Lower lobe of right lung (tissue), 2 donors: ENCODE measurements around the gene SART1. TPM values are rescaled to one million over a fixed set of nuclear protein-coding genes. Genes with fewer than 3 reads are reported as not detected.
"Not testable (repeated sequence)": the region's sequence is repeated elsewhere in the genome, so short reads cannot be mapped to it uniquely, and the experiment has no call there.

Source experiments
- ATAC-seq, 2 donors: fragments of 200-7000 bp; cut with Tn5 transposase; one replicate each; pipeline ENCODE4 v1.9.1; 2020 to 2022; ENCODE audit warnings: mild to moderate bottlenecking in 2 of 2, moderate library complexity in 2 of 2
- DNase-seq: peaks from one replicate; pipeline ENCODE4 v3.0.0-alpha.2; 2020
- H3K27ac ChIP-seq: fragments of 200-600 bp; one replicate; pipeline ENCODE4 v1.8.0; 2022
- H3K27me3 ChIP-seq: fragments of 200-600 bp; one replicate; pipeline ENCODE4 v1.8.0; 2022; ENCODE audit warnings: low read depth
- H3K36me3 ChIP-seq: fragments of 200-600 bp; one replicate; pipeline ENCODE4 v1.8.0; 2022; ENCODE audit warnings: mild to moderate bottlenecking
- H3K4me1 ChIP-seq: fragments of 200-600 bp; one replicate; pipeline ENCODE4 v1.8.0; 2022
- H3K4me3 ChIP-seq: fragments of 200-600 bp; one replicate; pipeline ENCODE4 v1.8.0; 2022; ENCODE audit warnings: mild to moderate bottlenecking
- H3K9me3 ChIP-seq: fragments of 200-600 bp; one replicate; pipeline ENCODE4 v1.8.0; 2022
- intact Hi-C: fragments of 100-400 bp; cut with DNase I; formaldehyde crosslinking; loops from one replicate; pipeline ENCODE4 v1.11.0; 2022
- total RNA-seq: library from RNA; stranded (reverse); fragmentation: NEBNext Ultra II Directional; extraction: Animal tissue kit (Norgen Biotek cat#: 25700); gene quantifications from one replicate; pipeline ENCODE4 v1.2.1, GENCODE V29; 2021
- TF ChIP-seq, protein P1 (sequence below): fragments of 200-600 bp; IDR thresholded peaks from one replicate; pipeline ENCODE4 v1.8.0; 2022; ENCODE audit warnings: antibody characterized with exemption, mild to moderate bottlenecking
- donor health status: DM: no; HTN: yes; CAD: no; lungs with severe emphysema.

The SART1 gene
- total RNA-seq, 1 donor from 2014 or later, result 51.0 TPM

DNA sequence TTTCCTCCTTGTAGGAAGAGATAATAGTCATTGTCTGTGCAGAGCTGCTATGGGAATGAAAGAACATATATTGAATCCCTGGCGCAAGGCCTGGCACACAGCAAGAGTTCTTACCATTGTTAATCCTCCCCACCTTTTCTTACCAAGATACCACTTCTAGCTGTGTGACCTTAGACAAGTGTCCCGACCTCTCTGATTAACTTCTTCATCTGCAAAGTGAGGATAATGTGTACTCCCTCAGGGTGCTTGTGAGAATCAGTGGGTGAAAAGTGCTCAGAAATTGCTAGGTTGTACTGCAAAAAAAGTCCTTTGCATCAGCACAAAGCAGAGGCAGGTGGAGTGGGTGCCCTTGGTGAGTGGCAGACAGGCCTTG, 46.5 kb downstream of the SART1 start:
- intact Hi-C loops, result no loop called here
- Histone ChIP-seq H3K4me3 (no peak overlapping the region), H3K36me3 (peaks cover 16% of the 10 kb centered on the region), H3K4me1 (peaks cover 19% of the 10 kb centered on the region), H3K9me3 (no peaks in the 10 kb centered on the region), H3K27ac (no peak overlapping the region), H3K27me3 (peaks cover 15% of the 10 kb centered on the region)
- TF ChIP-seq, protein P1, sequence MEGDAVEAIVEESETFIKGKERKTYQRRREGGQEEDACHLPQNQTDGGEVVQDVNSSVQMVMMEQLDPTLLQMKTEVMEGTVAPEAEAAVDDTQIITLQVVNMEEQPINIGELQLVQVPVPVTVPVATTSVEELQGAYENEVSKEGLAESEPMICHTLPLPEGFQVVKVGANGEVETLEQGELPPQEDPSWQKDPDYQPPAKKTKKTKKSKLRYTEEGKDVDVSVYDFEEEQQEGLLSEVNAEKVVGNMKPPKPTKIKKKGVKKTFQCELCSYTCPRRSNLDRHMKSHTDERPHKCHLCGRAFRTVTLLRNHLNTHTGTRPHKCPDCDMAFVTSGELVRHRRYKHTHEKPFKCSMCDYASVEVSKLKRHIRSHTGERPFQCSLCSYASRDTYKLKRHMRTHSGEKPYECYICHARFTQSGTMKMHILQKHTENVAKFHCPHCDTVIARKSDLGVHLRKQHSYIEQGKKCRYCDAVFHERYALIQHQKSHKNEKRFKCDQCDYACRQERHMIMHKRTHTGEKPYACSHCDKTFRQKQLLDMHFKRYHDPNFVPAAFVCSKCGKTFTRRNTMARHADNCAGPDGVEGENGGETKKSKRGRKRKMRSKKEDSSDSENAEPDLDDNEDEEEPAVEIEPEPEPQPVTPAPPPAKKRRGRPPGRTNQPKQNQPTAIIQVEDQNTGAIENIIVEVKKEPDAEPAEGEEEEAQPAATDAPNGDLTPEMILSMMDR, result no peak
- no peak for DNase-seq
- ATAC-seq, result no peak

DNA sequence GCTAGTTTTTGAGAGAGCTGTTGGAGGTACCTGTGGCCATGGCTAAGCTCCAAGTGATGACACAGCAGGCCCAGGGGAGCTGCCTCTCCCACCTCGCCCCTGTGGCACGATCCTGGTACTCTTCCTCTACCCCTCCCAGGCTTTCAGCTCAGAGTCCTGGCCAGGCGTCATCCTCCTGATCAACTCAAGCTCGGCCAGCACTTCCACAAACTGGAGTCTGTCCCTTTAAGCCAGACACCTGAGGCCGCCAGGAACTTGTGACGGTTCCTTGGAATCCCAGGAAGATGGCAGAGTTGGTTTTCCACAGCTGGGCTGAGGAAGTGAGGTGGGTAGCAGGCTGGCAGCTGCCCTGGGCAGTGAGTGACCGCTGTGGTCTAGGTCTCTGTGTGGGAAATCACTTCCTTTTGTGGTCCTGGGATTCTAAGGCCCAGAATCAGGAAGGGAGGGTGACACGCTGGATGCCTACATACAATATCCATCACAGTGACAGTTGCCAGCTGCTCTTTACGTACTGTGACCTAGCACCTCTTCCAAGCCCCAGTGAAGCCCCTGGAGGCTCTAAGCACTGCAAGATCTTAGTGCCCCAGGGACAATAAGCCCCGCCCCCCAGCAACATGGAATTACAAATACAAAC, 47.1 kb downstream of the SART1 start:
- DNase-seq, result no peak
- H3K27ac ChIP-seq, result no peak overlapping the region
- H3K36me3 ChIP-seq, result peaks cover 16% of the 10 kb centered on the region
- TF ChIP-seq, protein P1, result no peak
- H3K4me3 ChIP-seq, result no peak overlapping the region
- H3K27me3 ChIP-seq, result peaks cover 18% of the 10 kb centered on the region
- ATAC-seq, result no peak
- peaks cover 18% of the 10 kb centered on the region for H3K4me1 ChIP-seq
- no peaks in the 10 kb centered on the region for H3K9me3 ChIP-seq
- intact Hi-C loops, result no loop called here

DNA sequence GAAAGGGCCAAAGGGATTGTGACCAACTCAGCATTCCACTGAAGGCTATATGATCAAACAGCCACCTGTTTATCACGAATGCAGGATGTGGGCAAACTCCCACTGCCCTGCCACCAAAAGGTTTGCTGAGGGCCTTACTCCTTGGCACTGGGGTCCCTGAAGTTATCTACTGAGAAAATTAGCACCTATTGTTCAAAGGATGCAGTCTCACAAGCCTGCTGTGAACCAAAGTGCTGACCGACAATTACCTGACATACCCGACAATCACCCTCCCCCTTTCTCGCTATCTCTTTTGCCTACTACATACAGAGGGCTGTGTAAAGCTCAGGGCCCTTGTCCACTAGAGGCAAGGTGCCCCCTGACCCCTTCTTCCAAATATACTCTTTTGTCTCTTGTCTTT, 48.5 kb downstream of the SART1 start:
- DNase-seq, intact Hi-C loops, ATAC-seq, H3K9me3 ChIP-seq, H3K36me3 ChIP-seq, H3K27ac ChIP-seq, H3K4me3 ChIP-seq: not testable (repeated sequence)
- peaks cover 17% of the 10 kb centered on the region for H3K4me1 ChIP-seq
- peaks cover 22% of the 10 kb centered on the region for H3K27me3 ChIP-seq

DNA sequence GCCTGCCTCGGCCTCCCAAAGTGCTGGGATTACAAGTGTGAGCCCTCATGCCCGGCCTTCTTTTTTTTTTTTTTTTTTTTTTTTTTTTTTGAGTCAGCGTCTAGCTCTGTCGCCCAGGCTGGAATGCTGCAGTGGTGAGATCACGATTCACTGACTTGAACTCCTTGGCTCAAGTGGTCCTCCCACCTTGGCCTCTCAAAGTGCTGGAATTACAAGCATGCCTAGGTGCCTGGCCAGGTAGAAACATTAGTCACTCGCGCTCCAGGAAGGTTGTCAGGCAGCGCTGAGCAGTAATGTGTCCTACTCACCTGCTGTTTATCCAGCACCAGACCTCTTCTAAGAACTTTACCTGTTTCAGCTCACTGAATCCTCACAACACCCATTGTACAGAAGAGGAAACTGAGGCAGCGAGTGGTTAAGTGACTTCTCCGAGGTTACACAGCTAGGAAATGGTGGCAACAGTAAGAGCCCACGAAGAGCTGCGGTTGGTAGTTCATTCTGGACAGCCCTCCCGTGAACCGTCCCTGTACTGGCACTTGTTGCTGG, 49.8 kb downstream of the SART1 start:
- no peaks in the 10 kb centered on the region for H3K9me3 ChIP-seq
- ATAC-seq (peak; percentile 91 to 95), DNase-seq (peak; percentile 86)
- peaks cover 17% of the 10 kb centered on the region for H3K4me1 ChIP-seq
- H3K27ac ChIP-seq, result peak overlapping the region; percentile 77
- H3K36me3 ChIP-seq, result no peaks in the 10 kb centered on the region
- intact Hi-C loops, result no loop called here
- peak overlapping the region; percentile 37 for H3K4me3 ChIP-seq
- peaks cover 22% of the 10 kb centered on the region for H3K27me3 ChIP-seq
- TF ChIP-seq, protein P1, result no peak

DNA sequence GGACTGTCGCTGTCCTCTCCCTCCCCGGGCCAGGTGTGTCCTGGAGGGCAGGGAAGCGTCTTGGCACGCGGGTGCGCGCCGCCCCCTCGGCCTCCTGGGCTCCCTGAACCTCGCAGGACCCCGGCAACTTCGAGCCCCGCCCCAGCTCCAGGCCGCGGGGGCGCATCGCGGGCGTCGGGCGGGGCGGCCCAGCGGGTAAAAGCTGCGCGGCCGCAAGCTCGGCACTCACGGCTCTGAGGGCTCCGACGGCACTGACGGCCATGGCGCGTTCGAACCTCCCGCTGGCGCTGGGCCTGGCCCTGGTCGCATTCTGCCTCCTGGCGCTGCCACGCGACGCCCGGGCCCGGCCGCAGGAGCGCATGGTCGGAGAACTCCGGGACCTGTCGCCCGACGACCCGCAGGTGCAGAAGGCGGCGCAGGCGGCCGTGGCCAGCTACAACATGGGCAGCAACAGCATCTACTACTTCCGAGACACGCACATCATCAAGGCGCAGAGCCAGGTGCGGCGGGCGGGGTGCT, 50.3 kb downstream of the SART1 start, which contains the start of gene CST6:
TSS of gene CST6 (plus strand) at position 224 of the 519 bp plus-strand sequence. CDS start at position 261, 37 bp downstream.
- no peak for DNase-seq
- intact Hi-C loops, result no loop called here
- Histone ChIP-seq H3K4me3 (peak within 1 kb of the TSS; percentile 37), H3K9me3 (no peaks in the 10 kb centered on the region), H3K27ac (peak within 1 kb of the TSS; percentile 77), H3K36me3 (no peaks in the 10 kb centered on the region), H3K27me3 (peaks cover 22% of the 10 kb centered on the region), H3K4me1 (peaks cover 17% of the 10 kb centered on the region)
- TF ChIP-seq, protein P1, result no peak
- peak; percentile 25 to 37 for ATAC-seq

DNA sequence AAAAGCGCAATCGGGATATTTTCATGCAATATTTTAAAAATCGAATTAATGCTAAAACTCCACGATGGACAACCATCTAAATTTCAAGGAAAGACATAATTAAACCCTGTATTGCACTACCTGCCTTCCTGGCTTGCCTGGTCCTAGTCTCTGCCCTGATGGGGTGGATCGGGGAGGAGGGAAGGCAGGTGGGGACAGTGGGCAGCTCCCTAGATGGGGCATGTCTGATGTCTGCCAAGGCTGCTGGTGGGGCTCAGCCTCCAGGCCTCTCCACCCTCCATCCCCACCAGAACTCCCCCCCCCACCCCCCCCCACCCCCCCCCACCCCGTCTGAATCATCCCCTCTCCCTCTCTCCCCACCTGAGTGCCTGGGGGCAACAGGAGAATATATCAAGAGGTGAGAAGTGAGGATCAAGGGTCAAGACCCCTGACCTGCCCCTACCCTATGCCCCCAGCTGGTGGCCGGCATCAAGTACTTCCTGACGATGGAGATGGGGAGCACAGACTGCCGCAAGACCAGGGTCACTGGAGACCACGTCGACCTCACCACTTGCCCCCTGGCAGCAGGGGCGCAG, 50.9 kb downstream of the SART1 start:
- peak overlapping the region; percentile 37 for H3K4me3 ChIP-seq
- H3K9me3 ChIP-seq, result no peaks in the 10 kb centered on the region
- H3K27me3 ChIP-seq, result peaks cover 22% of the 10 kb centered on the region
- H3K27ac ChIP-seq, result peak overlapping the region; percentile 77
- no peaks in the 10 kb centered on the region for H3K36me3 ChIP-seq
- intact Hi-C loops, result no loop called here
- TF ChIP-seq, protein P1, result no peak
- no peak for ATAC-seq
- DNase-seq, result no peak
- H3K4me1 ChIP-seq, result peaks cover 17% of the 10 kb centered on the region
